Measurements from ENCODE around the gene WRAP73.

DNA sequence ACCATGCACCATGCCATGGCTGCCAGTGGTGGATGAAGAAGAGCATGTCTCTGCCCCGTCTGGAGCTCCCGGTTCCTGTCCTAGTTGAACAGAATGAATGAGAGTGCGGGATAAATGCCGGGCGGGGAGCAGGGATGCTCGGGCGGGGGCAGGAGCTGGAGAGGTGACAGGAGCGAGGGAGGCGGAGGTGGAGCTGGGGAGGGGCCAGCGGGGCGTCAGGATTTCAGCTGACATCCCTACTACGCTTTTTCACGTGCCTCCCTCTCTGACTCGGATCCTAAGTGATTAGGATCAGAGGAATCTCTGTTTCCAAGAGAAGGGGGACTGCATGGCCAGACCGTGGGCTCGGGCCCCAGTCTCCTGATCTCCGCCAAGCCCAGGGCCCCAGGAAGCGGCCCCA, 49.7 kb upstream of the WRAP73 start:
- TF ChIP-seq, protein P1, sequence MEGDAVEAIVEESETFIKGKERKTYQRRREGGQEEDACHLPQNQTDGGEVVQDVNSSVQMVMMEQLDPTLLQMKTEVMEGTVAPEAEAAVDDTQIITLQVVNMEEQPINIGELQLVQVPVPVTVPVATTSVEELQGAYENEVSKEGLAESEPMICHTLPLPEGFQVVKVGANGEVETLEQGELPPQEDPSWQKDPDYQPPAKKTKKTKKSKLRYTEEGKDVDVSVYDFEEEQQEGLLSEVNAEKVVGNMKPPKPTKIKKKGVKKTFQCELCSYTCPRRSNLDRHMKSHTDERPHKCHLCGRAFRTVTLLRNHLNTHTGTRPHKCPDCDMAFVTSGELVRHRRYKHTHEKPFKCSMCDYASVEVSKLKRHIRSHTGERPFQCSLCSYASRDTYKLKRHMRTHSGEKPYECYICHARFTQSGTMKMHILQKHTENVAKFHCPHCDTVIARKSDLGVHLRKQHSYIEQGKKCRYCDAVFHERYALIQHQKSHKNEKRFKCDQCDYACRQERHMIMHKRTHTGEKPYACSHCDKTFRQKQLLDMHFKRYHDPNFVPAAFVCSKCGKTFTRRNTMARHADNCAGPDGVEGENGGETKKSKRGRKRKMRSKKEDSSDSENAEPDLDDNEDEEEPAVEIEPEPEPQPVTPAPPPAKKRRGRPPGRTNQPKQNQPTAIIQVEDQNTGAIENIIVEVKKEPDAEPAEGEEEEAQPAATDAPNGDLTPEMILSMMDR (IDR thresholded peaks at IDR 0.05; ENCODE audit: insufficient read depth, low read depth, low read length), result no peak
- peak; percentile 55 for TF ChIP-seq EZH2 (IDR thresholded peaks at IDR 0.05; ENCODE audit: insufficient read depth, low read length)
